GM12878 (cell line): Measurements from ENCODE around the gene GPER1. TPM values are rescaled to one million over a fixed set of nuclear protein-coding genes. Genes with fewer than 3 reads are reported as not detected.

Experiments used
- ATAC-seq: fragments of 200-7000 bp; cut with Tn5 transposase; 3 replicates; pipeline ENCODE4 v1.9.1; 2020; ENCODE audit warnings: mild to moderate bottlenecking, moderate library complexity
- BruUV-seq: library from RNA; stranded (reverse); fragments of 400-500 nt; replicated peaks from 2 replicates; lab custom pipeline; 2021; lab: Mats Ljungman, UMichigan
- CTCF ChIA-PET: fragments of 300-600 bp; sonication (Branson Sonifier 250); formaldehyde crosslinking; extraction: SDS; loops from one replicate; lab custom pipeline; 2021; ENCODE audit warnings: inconsistent platforms; lab: Yijun Ruan, JAX
- POLR2A ChIA-PET: fragments of 350-600 bp; formaldehyde crosslinking; extraction: SDS; loops from one replicate; lab custom pipeline; 2021; ENCODE audit warnings: inconsistent platforms; lab: Charles Lee
- RAD21 ChIA-PET: fragments of 300-600 bp; sonication (Branson Sonifier 250); formaldehyde crosslinking; loops from one replicate; lab custom pipeline; 2023; ENCODE audit warnings: antibody characterized with exemption; ENCODE audit not compliant: unreplicated experiment; lab: Charles Lee
- SMC1A ChIA-PET: fragments of 300-600 bp; sonication (Branson Sonifier 250); formaldehyde crosslinking; loops from one replicate; lab custom pipeline; 2023; ENCODE audit not compliant: unreplicated experiment, uncharacterized antibody; lab: Charles Lee
- DNase-seq: peaks from one replicate; pipeline ENCODE4 v3.0.0-alpha.2; 2011; ENCODE audit warnings: low read depth, low spot score
- FAIRE-seq: peaks from 3 replicates; lab custom pipeline; 2011; peaks lifted over from hg19 to GRCh38; lab: Jason Lieb, UNC
- H2AFZ ChIP-seq: 2 replicates; pipeline ENCODE4 v1.6.0; 2011; ENCODE audit warnings: low read depth, low read length, control low read depth; ENCODE audit not compliant: control insufficient read depth
- H3K27ac ChIP-seq: 2 replicates; pipeline ENCODE4 v1.5.1; 2011; ENCODE audit warnings: control low read depth; ENCODE audit not compliant: control insufficient read depth, insufficient read depth
- H3K27me3 ChIP-seq, 2 experiments: replicated peaks in 1 of 2; 2 replicates each; pipeline versions ENCODE4 v1.6.0 to v1.6.1; 2011; ENCODE audit warnings: low read length in 1 of 2; ENCODE audit not compliant: control insufficient read depth in 2 of 2, insufficient read depth in 2 of 2
- H3K36me3 ChIP-seq, 2 experiments: 2 replicates each; pipeline ENCODE4 v1.5.1; 2011; ENCODE audit warnings: low read length in 1 of 2; ENCODE audit not compliant: control insufficient read depth in 2 of 2, insufficient read depth in 2 of 2
- H3K4me1 ChIP-seq: 2 replicates; pipeline ENCODE4 v1.6.1; 2011; ENCODE audit warnings: mild to moderate bottlenecking, low read length, moderate library complexity, mixed read lengths; ENCODE audit not compliant: control insufficient read depth, insufficient read depth
- H3K4me2 ChIP-seq: 2 replicates; pipeline ENCODE4 v1.6.0; 2011; ENCODE audit warnings: control low read depth; ENCODE audit not compliant: control insufficient read depth, insufficient read depth
- H3K4me3 ChIP-seq: fragments of 200-600 bp; sonication (generic); 2 replicates; pipeline ENCODE4 v1.5.1; 2016
- H3K79me2 ChIP-seq: 2 replicates; pipeline ENCODE4 v1.6.0; 2011; ENCODE audit warnings: low read length; ENCODE audit not compliant: control insufficient read depth, insufficient read depth
- H3K9ac ChIP-seq: 2 replicates; pipeline ENCODE4 v1.8.0; 2011; ENCODE audit warnings: low read length, control low read depth, mixed read lengths; ENCODE audit not compliant: control insufficient read depth, insufficient read depth
- H3K9me3 ChIP-seq: replicated peaks from 3 replicates; pipeline ENCODE4 v1.5.1; 2011; ENCODE audit warnings: mild to moderate bottlenecking, low read length; ENCODE audit not compliant: control insufficient read depth, insufficient read depth
- H4K20me1 ChIP-seq: 2 replicates; pipeline ENCODE4 v1.6.0; 2011; ENCODE audit not compliant: control insufficient read depth, insufficient read depth
- ATF7 ChIP-seq: fragments of 450-650 bp; IDR thresholded peaks from 2 replicates; pipeline ENCODE4 v1.6.1; 2016; ENCODE audit warnings: low read depth, mild to moderate bottlenecking
- EGR1 ChIP-seq, 2 experiments: IDR thresholded peaks; 1 replicate in 1 of 2; 2 replicates in 1 of 2; pipeline ENCODE4 v1.6.1; 2011 to 2012; ENCODE audit warnings: low read depth in 2 of 2, low read length in 2 of 2, borderline replicate concordance in 1 of 2, mild to moderate bottlenecking in 1 of 2, moderate library complexity in 1 of 2
- EP300 ChIP-seq, 2 experiments: fragments of 150-350 bp in 1 of 2; IDR thresholded peaks; 2 replicates each; pipeline ENCODE4 v1.6.1; 2011 to 2012; ENCODE audit warnings: low read depth in 2 of 2, low read length in 2 of 2, borderline replicate concordance in 1 of 2, improper control_type of control experiment in 1 of 2, inconsistent platforms in 1 of 2; ENCODE audit not compliant: control insufficient read depth in 1 of 2
- HDAC2 ChIP-seq: fragments of 200-600 bp; sonication (generic); IDR thresholded peaks from 2 replicates; pipeline ENCODE4 v1.6.1; 2017
- IKZF2 ChIP-seq, 2 experiments: fragments of 450-650 bp; IDR thresholded peaks; 2 replicates each; pipeline ENCODE4 v1.6.1; 2017; ENCODE audit warnings: mild to moderate bottlenecking in 2 of 2, moderate library complexity in 2 of 2
- MTA3 ChIP-seq: IDR thresholded peaks from 2 replicates; pipeline ENCODE4 v1.6.1; 2012; ENCODE audit warnings: low read length, inconsistent platforms, borderline replicate concordance
- NFXL1 ChIP-seq: fragments of 450-650 bp; IDR thresholded peaks from 2 replicates; pipeline ENCODE4 v1.6.1; 2017; ENCODE audit warnings: antibody characterized with exemption, mild to moderate bottlenecking, borderline replicate concordance
- RAD21 ChIP-seq: IDR thresholded peaks from 2 replicates; pipeline ENCODE4 v1.6.1; 2011; ENCODE audit warnings: mild to moderate bottlenecking, low read depth, low read length, moderate library complexity; ENCODE audit not compliant: insufficient read depth
- RB1 ChIP-seq: fragments of 450-650 bp; formaldehyde crosslinking; IDR thresholded peaks from 2 replicates; pipeline ENCODE4 v1.6.1; 2017; ENCODE audit warnings: mild to moderate bottlenecking, borderline replicate concordance
- TCF3 ChIP-seq: IDR thresholded peaks from 2 replicates; pipeline ENCODE4 v1.6.1; 2012; ENCODE audit warnings: low read depth, mild to moderate bottlenecking, low read length, borderline replicate concordance; ENCODE audit not compliant: insufficient read depth
- ZBED1 ChIP-seq: IDR thresholded peaks from 2 replicates; pipeline ENCODE4 v1.6.1; 2016; ENCODE audit warnings: borderline replicate concordance
- WGBS: methylation state at CpG from one replicate; pipeline ENCODE4 v1.1.6; 2016; ENCODE audit warnings: low lambda C conversion rate; ENCODE audit not compliant: insufficient replicate concordance, insufficient coverage; ENCODE audit errors: missing lambda C conversion rate; 5-methylcytosine and 5-hydroxymethylcytosine counted together
- in situ Hi-C: fragments of 300-500 bp; cut with MboI; formaldehyde crosslinking; loops from 9 replicates; pipeline ENCODE4 v1.14.3; 2018; ENCODE audit warnings: mixed read lengths
- intact Hi-C: fragments of 100-400 bp; cut with micrococcal nuclease; formaldehyde crosslinking; loops from one replicate; pipeline ENCODE4 v1.14.2; 2022; ENCODE audit not compliant: unreplicated experiment
- polyA plus RNA-seq, 11 experiments: library from polyadenylated mRNA; depleted of rRNA in 4 of 11; unstranded in 6 of 11; stranded (reverse) in 5 of 11; fragments of >200 nt; fragmentation: Nextera tagmentation in 4 of 11; fragmentation: Illumina TruSeq in 1 of 11; extraction: Ambion mirVana in 4 of 11; extraction: Trizol in 1 of 11; gene quantifications; 1 replicate in 1 of 11; 2 replicates in 10 of 11; pipeline versions ENCODE4 v1.2.1 to v1.2.3, GENCODE V29; 2011 to 2016; ENCODE audit warnings: inconsistent platforms in 2 of 11, missing spikeins in 2 of 11, low read depth in 1 of 11
- total RNA-seq, 4 experiments: library from RNA; depleted of rRNA in 3 of 4; stranded (reverse); fragments of >200 nt in 3 of 4; fragmentation: Illumina TruSeq in 1 of 4; extraction: Trizol in 1 of 4; gene quantifications; 2 replicates each; pipeline versions ENCODE4 v1.2.1 to v1.2.3, GENCODE V29; 2013 to 2021
- TF ChIP-seq, protein P1 (sequence below): IDR thresholded peaks from 2 replicates; pipeline ENCODE4 v1.6.1; 2012; ENCODE audit warnings: low read length, inconsistent platforms
- TF ChIP-seq, protein P2 (sequence below): fragments of 450-650 bp; IDR thresholded peaks from 2 replicates; pipeline ENCODE4 v1.6.1; 2017; ENCODE audit warnings: mild to moderate bottlenecking, moderate library complexity
- TF ChIP-seq, protein P3 (sequence below): fragments of 150-350 bp; IDR thresholded peaks from 2 replicates; pipeline ENCODE4 v1.6.1; 2014; ENCODE audit warnings: mild to moderate bottlenecking, low read depth, low read length
- TF ChIP-seq, protein P4 (sequence below): fragments of 450-650 bp; IDR thresholded peaks from 2 replicates; pipeline ENCODE4 v1.6.1; 2018; ENCODE audit warnings: borderline replicate concordance, mild to moderate bottlenecking; ENCODE audit not compliant: partially characterized antibody

Gene GPER1
- total and polyA plus RNA-seq, 10 of the 15 experiments (the other 5 are each of a cell fraction or from before 2014, with no cell fraction given) = 0.03 to 6.5 (median 2.6) TPM

DNA sequence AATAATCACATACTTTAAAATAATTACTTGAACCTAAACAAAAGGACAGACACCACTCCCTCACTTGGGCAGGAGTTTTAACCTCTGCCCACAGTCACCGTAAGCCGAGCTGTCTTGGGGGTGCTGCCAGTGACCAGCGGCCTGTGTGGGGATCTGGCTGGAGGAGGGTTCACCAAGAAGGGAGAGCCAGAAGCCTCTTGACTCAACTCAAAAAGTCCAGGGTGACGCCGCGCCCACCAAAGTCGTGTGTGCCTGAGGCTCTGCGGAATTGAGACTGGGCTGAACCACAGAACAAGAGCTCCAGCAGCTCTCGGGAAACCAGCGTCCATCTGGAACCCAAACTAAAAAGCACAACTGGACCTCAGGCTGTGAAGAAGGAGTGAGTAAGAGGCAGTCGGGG is 36.3 kb downstream of the GPER1 start:
- in situ Hi-C loops = no loop called here
- Histone ChIP-seq H3K9me3 (no peaks in the 10 kb centered on the region), H3K4me1 (0 out of 2 replicates have a peak, but pooled peaks cover 3% of the 10 kb centered on the region), H2AFZ (no peak overlapping the region), H3K36me3 (peaks cover 7 to 9% of the 10 kb centered on the region in 2 experiments), H3K27me3 (no peaks in the 10 kb centered on the region), H3K9ac (no peak overlapping the region), H3K4me3 (no peak overlapping the region), H4K20me1 (no peaks in the 10 kb centered on the region), H3K79me2 (no peaks in the 10 kb centered on the region), H3K27ac (no peak overlapping the region), H3K4me2 (no peak overlapping the region)
- intact Hi-C loops = no loop called here
- DNase-seq (no peak), FAIRE-seq (no peak), ATAC-seq (no peak)
- CTCF ChIA-PET = interaction anchor here (1.1 kb wide), 1 partner anchor 19 kb away, joined by 3 read pairs; no protein-coding TSS in a partner anchor
- RAD21 ChIA-PET = no interaction called here
- SMC1A ChIA-PET = no interaction called here
- no TSS peak for BruUV-seq
- no peak for TF ChIP-seq EGR1 (IDR thresholded peaks at IDR 0.05; ENCODE audit: borderline replicate concordance in 1 of 2, low read depth in 2 of 2, low read length in 2 of 2)
- no peak for TF ChIP-seq RAD21
- TF ChIP-seq EP300 (IDR thresholded peaks at IDR 0.05; ENCODE audit: borderline replicate concordance in 1 of 2, control insufficient read depth in 1 of 2, low read depth in 2 of 2, low read length in 2 of 2) = no peak
- no peak for TF ChIP-seq RB1
- TF ChIP-seq HDAC2 = no peak
- TF ChIP-seq ZBED1 = no peak
- no peak for TF ChIP-seq TCF3
- TF ChIP-seq, protein P1, sequence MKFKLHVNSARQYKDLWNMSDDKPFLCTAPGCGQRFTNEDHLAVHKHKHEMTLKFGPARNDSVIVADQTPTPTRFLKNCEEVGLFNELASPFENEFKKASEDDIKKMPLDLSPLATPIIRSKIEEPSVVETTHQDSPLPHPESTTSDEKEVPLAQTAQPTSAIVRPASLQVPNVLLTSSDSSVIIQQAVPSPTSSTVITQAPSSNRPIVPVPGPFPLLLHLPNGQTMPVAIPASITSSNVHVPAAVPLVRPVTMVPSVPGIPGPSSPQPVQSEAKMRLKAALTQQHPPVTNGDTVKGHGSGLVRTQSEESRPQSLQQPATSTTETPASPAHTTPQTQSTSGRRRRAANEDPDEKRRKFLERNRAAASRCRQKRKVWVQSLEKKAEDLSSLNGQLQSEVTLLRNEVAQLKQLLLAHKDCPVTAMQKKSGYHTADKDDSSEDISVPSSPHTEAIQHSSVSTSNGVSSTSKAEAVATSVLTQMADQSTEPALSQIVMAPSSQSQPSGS = no peak
- no peak for TF ChIP-seq ATF7
- TF ChIP-seq NFXL1 = no peak
- TF ChIP-seq, protein P2, sequence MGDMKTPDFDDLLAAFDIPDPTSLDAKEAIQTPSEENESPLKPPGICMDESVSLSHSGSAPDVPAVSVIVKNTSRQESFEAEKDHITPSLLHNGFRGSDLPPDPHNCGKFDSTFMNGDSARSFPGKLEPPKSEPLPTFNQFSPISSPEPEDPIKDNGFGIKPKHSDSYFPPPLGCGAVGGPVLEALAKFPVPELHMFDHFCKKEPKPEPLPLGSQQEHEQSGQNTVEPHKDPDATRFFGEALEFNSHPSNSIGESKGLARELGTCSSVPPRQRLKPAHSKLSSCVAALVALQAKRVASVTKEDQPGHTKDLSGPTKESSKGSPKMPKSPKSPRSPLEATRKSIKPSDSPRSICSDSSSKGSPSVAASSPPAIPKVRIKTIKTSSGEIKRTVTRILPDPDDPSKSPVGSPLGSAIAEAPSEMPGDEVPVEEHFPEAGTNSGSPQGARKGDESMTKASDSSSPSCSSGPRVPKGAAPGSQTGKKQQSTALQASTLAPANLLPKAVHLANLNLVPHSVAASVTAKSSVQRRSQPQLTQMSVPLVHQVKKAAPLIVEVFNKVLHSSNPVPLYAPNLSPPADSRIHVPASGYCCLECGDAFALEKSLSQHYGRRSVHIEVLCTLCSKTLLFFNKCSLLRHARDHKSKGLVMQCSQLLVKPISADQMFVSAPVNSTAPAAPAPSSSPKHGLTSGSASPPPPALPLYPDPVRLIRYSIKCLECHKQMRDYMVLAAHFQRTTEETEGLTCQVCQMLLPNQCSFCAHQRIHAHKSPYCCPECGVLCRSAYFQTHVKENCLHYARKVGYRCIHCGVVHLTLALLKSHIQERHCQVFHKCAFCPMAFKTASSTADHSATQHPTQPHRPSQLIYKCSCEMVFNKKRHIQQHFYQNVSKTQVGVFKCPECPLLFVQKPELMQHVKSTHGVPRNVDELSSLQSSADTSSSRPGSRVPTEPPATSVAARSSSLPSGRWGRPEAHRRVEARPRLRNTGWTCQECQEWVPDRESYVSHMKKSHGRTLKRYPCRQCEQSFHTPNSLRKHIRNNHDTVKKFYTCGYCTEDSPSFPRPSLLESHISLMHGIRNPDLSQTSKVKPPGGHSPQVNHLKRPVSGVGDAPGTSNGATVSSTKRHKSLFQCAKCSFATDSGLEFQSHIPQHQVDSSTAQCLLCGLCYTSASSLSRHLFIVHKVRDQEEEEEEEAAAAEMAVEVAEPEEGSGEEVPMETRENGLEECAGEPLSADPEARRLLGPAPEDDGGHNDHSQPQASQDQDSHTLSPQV = no peak
- no peak for TF ChIP-seq IKZF2 (IDR thresholded peaks at IDR 0.05)
- TF ChIP-seq, protein P3, sequence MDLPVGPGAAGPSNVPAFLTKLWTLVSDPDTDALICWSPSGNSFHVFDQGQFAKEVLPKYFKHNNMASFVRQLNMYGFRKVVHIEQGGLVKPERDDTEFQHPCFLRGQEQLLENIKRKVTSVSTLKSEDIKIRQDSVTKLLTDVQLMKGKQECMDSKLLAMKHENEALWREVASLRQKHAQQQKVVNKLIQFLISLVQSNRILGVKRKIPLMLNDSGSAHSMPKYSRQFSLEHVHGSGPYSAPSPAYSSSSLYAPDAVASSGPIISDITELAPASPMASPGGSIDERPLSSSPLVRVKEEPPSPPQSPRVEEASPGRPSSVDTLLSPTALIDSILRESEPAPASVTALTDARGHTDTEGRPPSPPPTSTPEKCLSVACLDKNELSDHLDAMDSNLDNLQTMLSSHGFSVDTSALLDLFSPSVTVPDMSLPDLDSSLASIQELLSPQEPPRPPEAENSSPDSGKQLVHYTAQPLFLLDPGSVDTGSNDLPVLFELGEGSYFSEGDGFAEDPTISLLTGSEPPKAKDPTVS = no peak
- TF ChIP-seq MTA3 = no peak
- TF ChIP-seq, protein P4, sequence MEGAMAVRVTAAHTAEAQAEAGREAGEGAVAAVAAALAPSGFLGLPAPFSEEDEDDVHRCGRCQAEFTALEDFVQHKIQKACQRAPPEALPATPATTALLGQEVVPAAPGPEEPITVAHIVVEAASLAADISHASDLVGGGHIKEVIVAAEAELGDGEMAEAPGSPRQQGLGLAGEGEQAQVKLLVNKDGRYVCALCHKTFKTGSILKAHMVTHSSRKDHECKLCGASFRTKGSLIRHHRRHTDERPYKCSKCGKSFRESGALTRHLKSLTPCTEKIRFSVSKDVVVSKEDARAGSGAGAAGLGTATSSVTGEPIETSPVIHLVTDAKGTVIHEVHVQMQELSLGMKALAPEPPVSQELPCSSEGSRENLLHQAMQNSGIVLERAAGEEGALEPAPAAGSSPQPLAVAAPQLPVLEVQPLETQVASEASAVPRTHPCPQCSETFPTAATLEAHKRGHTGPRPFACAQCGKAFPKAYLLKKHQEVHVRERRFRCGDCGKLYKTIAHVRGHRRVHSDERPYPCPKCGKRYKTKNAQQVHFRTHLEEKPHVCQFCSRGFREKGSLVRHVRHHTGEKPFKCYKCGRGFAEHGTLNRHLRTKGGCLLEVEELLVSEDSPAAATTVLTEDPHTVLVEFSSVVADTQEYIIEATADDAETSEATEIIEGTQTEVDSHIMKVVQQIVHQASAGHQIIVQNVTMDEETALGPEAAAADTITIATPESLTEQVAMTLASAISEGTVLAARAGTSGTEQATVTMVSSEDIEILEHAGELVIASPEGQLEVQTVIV = no peak
- POLR2A ChIA-PET = no interaction called here
- WGBS = 94% methylated on average over 10 of the region's 11 CpGs
